Smooth muscle cell (in vitro differentiated cells): Measurements from ENCODE around the gene SASH3. TPM values are rescaled to one million over a fixed set of nuclear protein-coding genes. Genes with fewer than 3 reads are reported as not detected.
A peak's percentile ranks its signal among the peaks of the same experiment; 100 is the strongest.

Source experiments
- DNase-seq: peaks from one replicate; lab custom pipeline; 2025; ENCODE audit not compliant: unreplicated experiment; lab: John Stamatoyannopoulos, UW
- H2AFZ ChIP-seq: fragments of 200-600 bp; sonication (generic); 2 replicates; pipeline ENCODE4 v1.6.0; 2016; ENCODE audit warnings: antibody characterized with exemption, low read depth, mild to moderate bottlenecking
- H3F3A ChIP-seq: fragments of 200-600 bp; sonication (generic); 2 replicates; pipeline ENCODE4 v1.6.0; 2017; ENCODE audit warnings: antibody characterized with exemption, low read depth
- H3K27ac ChIP-seq: fragments of 200-600 bp; sonication (generic); 2 replicates; pipeline ENCODE4 v1.5.1; 2016; ENCODE audit warnings: low read depth, mild to moderate bottlenecking
- H3K27me3 ChIP-seq: fragments of 200-600 bp; sonication (generic); 2 replicates; pipeline ENCODE4 v1.6.1; 2016; ENCODE audit warnings: low read depth, mild to moderate bottlenecking
- H3K36me3 ChIP-seq: fragments of 200-600 bp; sonication (generic); 2 replicates; pipeline ENCODE4 v1.5.1; 2016; ENCODE audit warnings: low read depth
- H3K4me1 ChIP-seq: fragments of 200-600 bp; sonication (generic); 2 replicates; pipeline ENCODE4 v1.5.1; 2016; ENCODE audit warnings: low read depth
- H3K4me2 ChIP-seq: fragments of 200-600 bp; sonication (generic); 2 replicates; pipeline ENCODE4 v1.6.0; 2016; ENCODE audit warnings: mild to moderate bottlenecking
- H3K4me3 ChIP-seq: fragments of 200-600 bp; sonication (generic); 2 replicates; pipeline ENCODE4 v1.5.1; 2016; ENCODE audit warnings: mild to moderate bottlenecking
- H3K79me2 ChIP-seq: fragments of 200-600 bp; sonication (generic); 2 replicates; pipeline ENCODE4 v1.6.0; 2016; ENCODE audit warnings: low read depth, mild to moderate bottlenecking
- H3K9ac ChIP-seq: fragments of 200-600 bp; sonication (generic); 2 replicates; pipeline ENCODE4 v1.6.0; 2016; ENCODE audit warnings: low read depth
- H3K9me3 ChIP-seq: fragments of 200-600 bp; sonication (generic); replicated peaks from 2 replicates; pipeline ENCODE4 v1.5.1; 2016; ENCODE audit warnings: low read depth
- H4K20me1 ChIP-seq: fragments of 200-600 bp; sonication (generic); 2 replicates; pipeline ENCODE4 v1.6.0; 2016; ENCODE audit warnings: low read depth
- CTCF ChIP-seq: fragments of 200-600 bp; sonication (generic); IDR thresholded peaks from 2 replicates; pipeline ENCODE4 v1.5.1; 2017; ENCODE audit warnings: borderline replicate concordance, mild to moderate bottlenecking, antibody characterized with exemption; ENCODE audit not compliant: insufficient read depth, poor library complexity, severe bottlenecking
- WGBS: methylation state at CpG from one replicate; pipeline ENCODE4 v1.1.7; 2016; ENCODE audit warnings: low lambda C conversion rate; 5-methylcytosine and 5-hydroxymethylcytosine counted together
- polyA plus RNA-seq: library from polyadenylated mRNA; unstranded; fragments of >200 nt; fragmentation: Nextera tagmentation; extraction: Ambion mirVana; gene quantifications from 2 replicates; pipeline ENCODE4 v1.2.1, GENCODE V29; 2016
- small RNA-seq: library from RNA; depleted of rRNA; stranded (forward); fragments of <200 nt; gene quantifications from one replicate; pipeline ENCODE3, GENCODE V24; 2014
- total RNA-seq: library from RNA; depleted of rRNA; stranded (reverse); fragments of >200 nt; gene quantifications from 2 replicates; pipeline ENCODE4 v1.2.3, GENCODE V29; 2014

SASH3 gene
- total and polyA plus RNA-seq, 2 experiments from 2014 or later: not detected

GRCh38 chrX:129843209-129843458, 63.4 kb downstream of the SASH3 start:
- Histone ChIP-seq H3K9ac (peak overlapping the region; percentile 75), H3K27me3 (no peaks in the 10 kb centered on the region), H2AFZ (peak overlapping the region; percentile 81), H3K4me1 (peaks cover 2% of the 10 kb centered on the region), H3K4me2 (peak overlapping the region; percentile 89), H3F3A (no peaks in the 10 kb centered on the region), H3K36me3 (no peaks in the 10 kb centered on the region), H3K4me3 (peak overlapping the region; percentile 59), H3K9me3 (no peaks in the 10 kb centered on the region), H4K20me1 (peaks cover 32% of the 10 kb centered on the region), H3K27ac (peak overlapping the region; percentile 71), H3K79me2 (peaks cover 13% of the 10 kb centered on the region)
- 35% methylated on average over 4 of the region's 23 CpGs for WGBS
- no peak for DNase-seq
- TF ChIP-seq CTCF: no peak

- Histone ChIP-seq H3K9ac (peak within 1 kb of the TSS; percentile 75), H4K20me1 (peaks cover 27% of the 10 kb centered on the region), H3K27ac (peak within 1 kb of the TSS; percentile 71), H3K27me3 (no peaks in the 10 kb centered on the region), H3F3A (no peaks in the 10 kb centered on the region), H3K4me2 (peak within 1 kb of the TSS; percentile 89), H3K9me3 (no peaks in the 10 kb centered on the region), H3K36me3 (no peaks in the 10 kb centered on the region), H2AFZ (peak within 1 kb of the TSS; percentile 81), H3K79me2 (peaks cover 13% of the 10 kb centered on the region), H3K4me3 (peak within 1 kb of the TSS; percentile 59), H3K4me1 (peaks cover 2% of the 10 kb centered on the region)
- 38% methylated on average over 52 of the region's 72 CpGs for WGBS
- peak; percentile 43 for DNase-seq
- no peak for TF ChIP-seq CTCF
Observed at GRCh38 chrX:129843459-129844306, 63.9 kb downstream of the SASH3 start, which contains the start of gene ZDHHC9. Gene ZDHHC9 (minus strand): TSS chrX:129843886. CDS start chrX:129841945, 1,941 bp downstream.

Small RNAs within 50 kb of the gene (small RNA-seq; reads per million reads assigned to genes)
- gene RF00017: not detected

Other genes with a start within 250 kb of the SASH3 start
- 26.2 TPM in 2 replicates for gene OCRL, start 239.7 kb upstream of the SASH3 start, total RNA-seq
- gene OCRL, start 239.7 kb upstream of the SASH3 start, polyA plus RNA-seq: 6.3 and 8.7 TPM in 2 replicates
- gene APLN, start 125.0 kb upstream of the SASH3 start, total RNA-seq: 0.04 and 0.27 TPM in 2 replicates
- gene APLN, start 125.0 kb upstream of the SASH3 start, polyA plus RNA-seq: 0.19 and 0.78 TPM in 2 replicates
- 0.09 TPM in 1 of 2 replicates, not detected in the other for gene XPNPEP2, start 41.0 kb upstream of the SASH3 start, total RNA-seq
- gene XPNPEP2, start 41.0 kb upstream of the SASH3 start, polyA plus RNA-seq: 0.13 and 0.46 TPM in 2 replicates
- 34.1 and 45.7 TPM in 2 replicates for gene ZDHHC9, start 63.9 kb downstream of the SASH3 start, total RNA-seq
- gene ZDHHC9, start 63.9 kb downstream of the SASH3 start, polyA plus RNA-seq: 44.3 and 47.0 TPM in 2 replicates
- gene UTP14A, start 126.2 kb downstream of the SASH3 start, total RNA-seq: 7.9 and 12.9 TPM in 2 replicates
- gene UTP14A, start 126.2 kb downstream of the SASH3 start, polyA plus RNA-seq: 5.1 and 6.0 TPM in 2 replicates
- 3.0 TPM in 2 replicates for gene BCORL1, start 202.7 kb downstream of the SASH3 start, total RNA-seq
- gene BCORL1, start 202.7 kb downstream of the SASH3 start, polyA plus RNA-seq: 8.0 and 14.8 TPM in 2 replicates